HG03457 (cell line): ENCODE results near the gene IFIT1B.
"Not testable (repeated sequence)": the region's sequence is repeated elsewhere in the genome, so short reads cannot be mapped to it uniquely, and the experiment has no call there.

Experiments used
- ATAC-seq: cut with Tn5 transposase; IDR thresholded peaks from one replicate; pipeline ENCODE4 v1.9.1; 2021; ENCODE audit warnings: moderate number of reproducible peaks; ENCODE audit not compliant: unreplicated experiment

Gene IFIT1B

GRCh38 chr10:89411135-89411534 lies 33.3 kb downstream of the IFIT1B start:
- ATAC-seq, result not testable (repeated sequence)

- not testable (repeated sequence) for ATAC-seq
These were observed 34.4 kb downstream of the IFIT1B start for GRCh38 chr10:89412276-89412675.

GRCh38 chr10:89413398-89413912 lies 35.6 kb downstream of the IFIT1B start:
- no peak for ATAC-seq

GRCh38 chr10:89414146-89414878 lies 36.5 kb downstream of the IFIT1B start, which contains the start of gene IFIT5:
Gene IFIT5 (plus strand): TSS chr10:89414568. CDS start chr10:89414799, 231 bp downstream.
- peak; percentile 52 for ATAC-seq

GRCh38 chr10:89414879-89415821 lies 37.3 kb downstream of the IFIT1B start:
- peak; percentile 29 for ATAC-seq

- no peak for ATAC-seq
These were observed 38.6 kb downstream of the IFIT1B start for GRCh38 chr10:89416465-89416864.

- ATAC-seq, result no peak
These were observed 41.7 kb downstream of the IFIT1B start for GRCh38 chr10:89419548-89419947.

GRCh38 chr10:89421018-89421476 lies 43.2 kb downstream of the IFIT1B start:
- ATAC-seq, result no peak

GRCh38 chr10:89425000-89425399 lies 47.1 kb downstream of the IFIT1B start:
- ATAC-seq, result no peak

GRCh38 chr10:89426230-89426868 lies 48.5 kb downstream of the IFIT1B start:
- ATAC-seq, result no peak

- no peak for ATAC-seq
These were observed 49.8 kb downstream of the IFIT1B start for GRCh38 chr10:89427629-89428028.

- ATAC-seq, result no peak
These were observed 51.0 kb downstream of the IFIT1B start for GRCh38 chr10:89428877-89429276.

- no peak for ATAC-seq
These were observed 54.1 kb downstream of the IFIT1B start for GRCh38 chr10:89431977-89432376.
